Pancreas (tissue), 10 donors: ENCODE data around the gene UBE2L3. TPM values are rescaled to one million over a fixed set of nuclear protein-coding genes. Genes with fewer than 3 reads are reported as not detected.
"Not testable (repeated sequence)": the region's sequence is repeated elsewhere in the genome, so short reads cannot be mapped to it uniquely, and the experiment has no call there.

ENCODE experiments used
- ATAC-seq, 4 donors: fragments of 200-7000 bp; cut with Tn5 transposase; one replicate each; pipeline versions ENCODE4 v1.8.0 to v1.9.1; 2020; ENCODE audit warnings: mild to moderate bottlenecking in 4 of 4, moderate library complexity in 4 of 4
- DNase-seq, 6 donors: peaks; one replicate each; pipeline ENCODE4 v3.0.0-alpha.2; 2020
- FAIRE-seq: peaks from 2 replicates; lab custom pipeline; 2012; peaks lifted over from hg19 to GRCh38; lab: Jason Lieb, UNC
- H3K27ac ChIP-seq, 4 donors: fragments of 200-600 bp; sonication (generic); 1 replicate in 3 of 4; 2 replicates in 1 of 4; pipeline versions ENCODE4 v1.5.0 to v1.8.0; 2020
- H3K27me3 ChIP-seq, 4 donors: fragments of 200-600 bp; one replicate each; pipeline ENCODE4 v1.8.0; 2021
- H3K36me3 ChIP-seq, 3 donors: fragments of 200-600 bp; sonication (generic) in 1 of 3; one replicate each; pipeline versions ENCODE4 v1.5.0 to v1.8.0; 2020 to 2021
- H3K4me1 ChIP-seq, 3 donors: fragments of 200-600 bp; one replicate each; pipeline ENCODE4 v1.8.0; 2021
- H3K4me3 ChIP-seq, 4 donors: fragments of 200-600 bp; sonication (generic) in 2 of 4; one replicate each; pipeline versions ENCODE4 v1.5.0 to v1.8.0; 2020 to 2021
- H3K9me3 ChIP-seq, 4 donors: fragments of 200-600 bp; one replicate each; pipeline ENCODE4 v1.8.0; 2021
- CTCF ChIP-seq, 4 donors: fragments of 200-600 bp; sonication (generic) in 3 of 4; IDR thresholded peaks; one replicate each; pipeline versions ENCODE4 v1.5.0 to v1.8.0; 2021; ENCODE audit warnings: antibody characterized with exemption in 4 of 4
- WGBS, 2 donors: extraction: QIAGEN DNeasy Blood & Tissue Kit; methylation state at CpG; one replicate each; pipeline ENCODE4 v1.1.7; 2013; 5-methylcytosine and 5-hydroxymethylcytosine counted together
- intact Hi-C, 3 donors: fragments of 100-400 bp; cut with DNase I; formaldehyde crosslinking; loops; one replicate each; pipeline versions ENCODE4 v1.11.1 to v1.14.2; 2022
- polyA plus RNA-seq, 2 donors: library from polyadenylated mRNA; stranded (reverse); fragments of 200-250 nt; gene quantifications; one replicate each; pipeline ENCODE4 v1.2.3, GENCODE V29; 2013
- total RNA-seq, 6 donors: library from RNA; stranded (reverse); fragmentation: NEBNext Ultra II Directional in 4 of 6; extraction: Animal tissue kit (Norgen Biotek cat#: 25700) in 4 of 6; gene quantifications; one replicate each; pipeline versions ENCODE4 v1.2.1 to v1.2.4, GENCODE V29; 2021 to 2023
- donor health status: healthy with polysubstance abuse.
- donor health status: DM: no; HTN: no; CAD: no; lungs with moderate emphysema.
- donor health status: DM: no; HTN: no; CAD: no.
- donor health status: control.
- donor health status: control.
- donor health status: Bipolar disorder and iron deficiency.
- donor health status: DM: yes; HTN: yes; CAD: no.
- donor health status: DM: no; HTN: no; CAD: no.
- donor health status: DM: no; HTN: no; CAD: no.
- donor health status: DM: yes; HTN: yes; CAD: no.

The UBE2L3 gene
- total and polyA plus RNA-seq, 8 donors: 10.9 to 24.5 (median 16.2) TPM

- no peak overlapping the region for H3K4me3 ChIP-seq
- H3K9me3 ChIP-seq: no peaks in the 10 kb centered on the region
- intact Hi-C loops: loop anchor here in 1 of 3 donors (5.0 kb wide), 1 partner anchor 36 kb away; no protein-coding TSS in a partner anchor
- FAIRE-seq (no peak), DNase-seq (no peak), ATAC-seq (no peak)
- H3K27me3 ChIP-seq: no peaks in the 10 kb centered on the region
- H3K27ac ChIP-seq: no peak overlapping the region
- no peak for TF ChIP-seq CTCF (IDR thresholded peaks at IDR 0.05)
- H3K36me3 ChIP-seq: peaks cover 0 to 11% (median 5%) of the 10 kb centered on the region in 3 donors
- H3K4me1 ChIP-seq: peaks cover 0 to 10% (median 5%) of the 10 kb centered on the region in 3 donors
- 88% methylated on average over 4 of the region's 4 CpGs for WGBS, 2 donors
These were observed 46.2 kb downstream of the UBE2L3 start for GRCh38 chr22:21613553-21614233.

- FAIRE-seq: no peak
- no peak overlapping the region for H3K27ac ChIP-seq
These were observed 48.2 kb downstream of the UBE2L3 start for GRCh38 chr22:21615731-21616130.

GRCh38 chr22:21617337-21617736, 49.8 kb downstream of the UBE2L3 start:
- H3K27me3 ChIP-seq, ATAC-seq, H3K4me3 ChIP-seq, H3K27ac ChIP-seq, H3K9me3 ChIP-seq, DNase-seq, intact Hi-C loops, H3K36me3 ChIP-seq, FAIRE-seq: not testable (repeated sequence)
- WGBS, 2 donors: 95 to 96% methylated on average over 6 of the region's 6 CpGs
- peaks cover 0 to 24% (median 5%) of the 10 kb centered on the region in 3 donors for H3K4me1 ChIP-seq

More at GRCh38 chr22:21615731-21616130, 48.2 kb downstream of the UBE2L3 start:
- no peak overlapping the region for H3K4me3 ChIP-seq
- ATAC-seq: peak; percentile 62 to 82 (median 70)
- H3K27me3 ChIP-seq: no peaks in the 10 kb centered on the region
- TF ChIP-seq CTCF (IDR thresholded peaks at IDR 0.05): no peak
- H3K36me3 ChIP-seq: peaks cover 0 to 11% (median 5%) of the 10 kb centered on the region in 3 donors
- WGBS, 2 donors: 34 to 38% methylated on average over 4 of the region's 4 CpGs
- no peak for DNase-seq
- intact Hi-C loops: no loop called here
- H3K4me1 ChIP-seq: peaks cover 0 to 22% (median 5%) of the 10 kb centered on the region in 3 donors
- H3K9me3 ChIP-seq: no peaks in the 10 kb centered on the region

- H3K27ac ChIP-seq: no peak overlapping the region
- H3K36me3 ChIP-seq: no peaks in the 10 kb centered on the region
- intact Hi-C loops: loop anchor here in 1 of 3 donors (10.0 kb wide), 1 partner anchor 56 kb away; the partner anchor contains the start of gene UBE2L3
- WGBS, 2 donors: 79 to 83% methylated on average over 3 of the region's 3 CpGs
- DNase-seq: no peak
- no peak for FAIRE-seq
- no peak for TF ChIP-seq CTCF (IDR thresholded peaks at IDR 0.05)
- ATAC-seq: no peak
- no peaks in the 10 kb centered on the region for H3K27me3 ChIP-seq
- H3K4me1 ChIP-seq: peaks cover 0 to 17% (median 0%) of the 10 kb centered on the region in 3 donors
- no peaks in the 10 kb centered on the region for H3K9me3 ChIP-seq
- no peak overlapping the region for H3K4me3 ChIP-seq
These were observed 53.5 kb downstream of the UBE2L3 start for GRCh38 chr22:21621025-21621424.

- 81 to 84% methylated on average over 17 of the region's 17 CpGs for WGBS, 2 donors
- no peak for DNase-seq
- H3K36me3 ChIP-seq: no peaks in the 10 kb centered on the region
- no peak overlapping the region for H3K4me3 ChIP-seq
- H3K27ac ChIP-seq: no peak overlapping the region
- peak in 1 of 4 donors; percentile 49 for ATAC-seq
- TF ChIP-seq CTCF (IDR thresholded peaks at IDR 0.05): no peak
- H3K27me3 ChIP-seq: no peaks in the 10 kb centered on the region
- intact Hi-C loops: loop anchor here in 1 of 3 donors (10.0 kb wide), 1 partner anchor 57 kb away; the partner anchor contains the start of gene UBE2L3
- no peak for FAIRE-seq
- no peaks in the 10 kb centered on the region for H3K9me3 ChIP-seq
- H3K4me1 ChIP-seq: peaks cover 0 to 14% (median 0%) of the 10 kb centered on the region in 3 donors
These were observed 54.8 kb downstream of the UBE2L3 start for GRCh38 chr22:21622011-21622918.
